Endothelial cell of umbilical vein (primary cell): ENCODE data around the gene GMPR2. TPM values are rescaled to one million over a fixed set of nuclear protein-coding genes. Genes with fewer than 3 reads are reported as not detected.

ENCODE experiments used
- BruUV-seq: library from RNA; stranded (reverse); fragments of 400-500 nt; replicated peaks from 2 replicates; lab custom pipeline; 2021; lab: Mats Ljungman, UMichigan
- CTCF ChIA-PET: fragments of 300-600, 350-600 bp; sonication (Branson Sonifier 250); formaldehyde crosslinking; loops from one replicate; lab custom pipeline; 2021; ENCODE audit warnings: antibody characterized with exemption, inconsistent platforms; lab: Charles Lee
- POLR2A ChIA-PET: fragments of 300-600, 350-600 bp; sonication (Branson Sonifier 250); formaldehyde crosslinking; loops from one replicate; lab custom pipeline; 2021; ENCODE audit warnings: antibody characterized with exemption, inconsistent platforms; lab: Charles Lee
- DNase-seq: peaks from one replicate; pipeline ENCODE4 v3.0.0-alpha.2; 2011; ENCODE audit warnings: low read depth, low spot score
- FAIRE-seq: peaks from 2 replicates; lab custom pipeline; 2011; peaks lifted over from hg19 to GRCh38; lab: Jason Lieb, UNC
- H2AFZ ChIP-seq: 2 replicates; pipeline ENCODE4 v1.6.0; 2012; ENCODE audit warnings: low read depth, low read length, control low read depth, inconsistent platforms
- H3K27ac ChIP-seq: 2 replicates; pipeline ENCODE4 v1.5.1; 2011; ENCODE audit warnings: low read depth, mild to moderate bottlenecking, control low read depth, low read length, moderate library complexity; ENCODE audit not compliant: insufficient read depth
- H3K27me3 ChIP-seq, 2 experiments: 2 replicates each; pipeline versions ENCODE4 v1.6.0 to v1.6.1; 2011; ENCODE audit warnings: low read length in 2 of 2, mixed read lengths in 1 of 2; ENCODE audit not compliant: control insufficient read depth in 2 of 2, insufficient read depth in 2 of 2
- H3K36me3 ChIP-seq, 2 experiments: 2 replicates in 1 of 2; 3 replicates in 1 of 2; pipeline ENCODE4 v1.5.1; 2011; ENCODE audit warnings: low read length in 2 of 2, mild to moderate bottlenecking in 1 of 2, moderate library complexity in 1 of 2; ENCODE audit not compliant: control insufficient read depth in 2 of 2, insufficient read depth in 2 of 2; ENCODE audit errors: extremely low read depth in 1 of 2
- H3K4me1 ChIP-seq: 3 replicates; pipeline ENCODE4 v1.5.1; 2011; ENCODE audit warnings: mild to moderate bottlenecking, low read length; ENCODE audit not compliant: control insufficient read depth, insufficient read depth; ENCODE audit errors: extremely low read depth
- H3K4me2 ChIP-seq: 2 replicates; pipeline ENCODE4 v1.6.1; 2011; ENCODE audit warnings: low read length, control low read depth, mixed read lengths; ENCODE audit not compliant: insufficient read depth
- H3K4me3 ChIP-seq, 3 experiments: fragments of 200-600 bp in 1 of 3; sonication (generic), shearing (Covaris generic) in 1 of 3; replicated peaks in 1 of 3; 2 replicates each; pipeline ENCODE4 v1.5.1; 2011 to 2016; ENCODE audit warnings: control low read depth in 3 of 3, low read length in 3 of 3, mild to moderate bottlenecking in 2 of 3, inconsistent platforms in 1 of 3, low read depth in 1 of 3, moderate library complexity in 1 of 3; ENCODE audit not compliant: insufficient read depth in 1 of 3
- H3K79me2 ChIP-seq: 2 replicates; pipeline ENCODE4 v1.6.0; 2012; ENCODE audit warnings: low read length, inconsistent platforms; ENCODE audit not compliant: control insufficient read depth, insufficient read depth
- H3K9ac ChIP-seq: replicated peaks from 2 replicates; pipeline ENCODE3; 2011; ENCODE audit warnings: low read length, control low read depth; ENCODE audit not compliant: insufficient read depth; ENCODE audit errors: extremely low read depth
- H3K9me1 ChIP-seq: replicated peaks from 3 replicates; pipeline ENCODE4 v1.6.0; 2011; ENCODE audit warnings: mild to moderate bottlenecking, low read length; ENCODE audit not compliant: control insufficient read depth, insufficient read depth; ENCODE audit errors: extremely low read depth
- H3K9me3 ChIP-seq: replicated peaks from 2 replicates; pipeline ENCODE4 v1.5.1; 2012; ENCODE audit warnings: low read length, inconsistent platforms; ENCODE audit not compliant: control insufficient read depth, insufficient read depth
- H4K20me1 ChIP-seq: replicated peaks from 2 replicates; pipeline ENCODE3; 2011; ENCODE audit warnings: mild to moderate bottlenecking, low read length; ENCODE audit not compliant: control insufficient read depth, insufficient read depth; ENCODE audit errors: extremely low read depth
- EZH2 ChIP-seq: IDR thresholded peaks from 2 replicates; pipeline ENCODE4 v1.6.1; 2012; ENCODE audit warnings: borderline replicate concordance, low read depth, mild to moderate bottlenecking, moderate library complexity, low read length, inconsistent platforms; ENCODE audit not compliant: severe bottlenecking
- FOS ChIP-seq: IDR thresholded peaks from 2 replicates; pipeline ENCODE4 v1.6.1; 2011; ENCODE audit warnings: mild to moderate bottlenecking, low read length, moderate library complexity, borderline replicate concordance; ENCODE audit not compliant: insufficient read depth
- GATA2 ChIP-seq: IDR thresholded peaks from 2 replicates; pipeline ENCODE4 v1.7.0; 2011; ENCODE audit warnings: low read depth, mild to moderate bottlenecking, moderate library complexity, mixed read lengths, low read length; ENCODE audit not compliant: insufficient read length, insufficient read depth
- JUN ChIP-seq: IDR thresholded peaks from 2 replicates; pipeline ENCODE4 v1.6.1; 2011; ENCODE audit warnings: borderline replicate concordance, low read depth; ENCODE audit not compliant: insufficient read length, insufficient read depth
- MYC ChIP-seq: IDR thresholded peaks from one replicate; pipeline ENCODE4 v1.6.1; 2011; ENCODE audit warnings: mild to moderate bottlenecking, low read depth, low read length
- POLR2A ChIP-seq: IDR thresholded peaks from 2 replicates; pipeline ENCODE4 v1.6.1; 2012; ENCODE audit warnings: low read depth, mild to moderate bottlenecking, control low read depth, low read length
- POLR2AphosphoS5 ChIP-seq: IDR thresholded peaks from 2 replicates; pipeline ENCODE4 v1.6.1; 2012; ENCODE audit warnings: low read depth, mild to moderate bottlenecking, control low read depth, low read length, moderate library complexity; ENCODE audit not compliant: insufficient read depth
- dilution Hi-C: fragments of 300-500 bp; cut with MboI; formaldehyde crosslinking; loops from one replicate; pipeline ENCODE4 v1.15.0; 2019; ENCODE audit warnings: low sequenced_read_pairs; ENCODE audit not compliant: extremely low pct_ligation_motif_present
- intact Hi-C: fragments of 100-400 bp; cut with micrococcal nuclease; formaldehyde crosslinking; loops from one replicate; pipeline ENCODE4 v1.10.0; 2022
- polyA plus RNA-seq, 4 experiments: library from polyadenylated mRNA; depleted of rRNA in 3 of 4; stranded (reverse) in 3 of 4; unstranded in 1 of 4; fragments of >200 nt; gene quantifications; 2 replicates each; pipeline versions ENCODE4 v1.2.1 to v1.2.3, GENCODE V29; 2011 to 2012; ENCODE audit warnings: missing spikeins in 1 of 4
- total RNA-seq: library from RNA; stranded (reverse); gene quantifications from 2 replicates; pipeline ENCODE4 v1.2.3, GENCODE V29; 2021
- TF ChIP-seq, protein P1 (sequence below): IDR thresholded peaks from 2 replicates; pipeline ENCODE4 v1.6.1; 2011; ENCODE audit not compliant: insufficient read depth, insufficient read length
- TF ChIP-seq, protein P2 (sequence below), 2 donors: IDR thresholded peaks; 1 replicate in 1 of 2; 2 replicates in 1 of 2; pipeline ENCODE4 v1.5.1; 2011; ENCODE audit warnings: low read length in 2 of 2, mild to moderate bottlenecking in 2 of 2, moderate library complexity in 2 of 2, control low read depth in 1 of 2, inconsistent platforms in 1 of 2, low read depth in 1 of 2; ENCODE audit not compliant: insufficient read depth in 1 of 2; ENCODE audit errors: extremely low read depth in 1 of 2

GMPR2 gene
- total and polyA plus RNA-seq, 2 donors (not counting 3 experiments of a cell fraction or from before 2014, with no cell fraction given), result 58.1 to 61.8 TPM

DNA sequence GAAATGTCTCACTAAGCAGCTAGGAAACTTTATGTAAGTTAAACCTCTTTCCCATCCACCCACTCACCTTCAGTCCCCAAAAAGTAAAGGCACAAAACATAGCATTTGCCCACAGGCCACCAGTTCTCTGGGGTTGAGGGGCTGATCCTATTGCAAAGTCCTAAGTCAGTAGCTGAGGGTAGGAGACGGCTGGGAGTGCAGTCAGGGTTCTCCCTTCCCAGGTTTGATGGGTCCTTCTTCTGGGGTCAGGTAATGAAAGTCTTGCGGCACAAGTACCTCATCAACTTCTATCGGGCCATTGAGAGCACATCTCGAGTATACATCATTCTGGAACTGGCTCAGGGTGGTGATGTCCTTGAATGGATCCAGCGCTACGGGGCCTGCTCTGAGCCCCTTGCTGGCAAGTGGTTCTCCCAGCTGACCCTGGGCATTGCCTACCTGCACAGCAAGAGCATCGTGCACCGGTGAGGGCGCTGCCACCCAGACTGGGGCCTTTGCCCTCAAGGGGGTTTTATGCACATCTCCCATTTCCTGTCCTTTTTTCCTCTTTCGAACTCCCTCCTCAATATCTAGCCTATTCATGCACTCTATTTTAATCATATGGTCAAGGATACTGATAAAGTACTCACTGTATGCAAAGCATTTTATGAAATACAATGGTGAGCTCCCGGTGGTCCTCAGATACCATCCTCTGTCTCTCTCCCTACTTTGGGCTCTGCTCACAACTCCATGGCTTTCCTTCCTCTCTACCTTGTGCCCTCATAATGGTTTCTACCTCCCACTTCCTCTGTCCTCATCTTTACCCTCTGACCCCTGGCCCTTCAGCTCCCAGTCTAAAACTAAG is 26.2 kb upstream of the GMPR2 start:
- intact Hi-C loops (no loop called here), dilution Hi-C loops (no loop called here)
- CTCF ChIA-PET, result interaction anchor here (0.9 to 1.0 kb wide), 2 partner anchors 10 to 90 kb away, joined by 3 read pairs; partner anchors contain the start of gene MDP1
- no TSS peak for BruUV-seq
- no peak for FAIRE-seq
- DNase-seq, result no peak
- Histone ChIP-seq H3K4me3 (no peak overlapping the region), H3K9ac (no peak overlapping the region), H3K36me3 (peaks cover 6 to 33% of the 10 kb centered on the region in 2 experiments), H2AFZ (no peak overlapping the region), H3K9me1 (no peaks in the 10 kb centered on the region), H3K9me3 (no peaks in the 10 kb centered on the region), H3K4me2 (no peak overlapping the region), H3K4me1 (no peaks in the 10 kb centered on the region), H3K27me3 (no peaks in the 10 kb centered on the region), H3K27ac (no peak overlapping the region), H3K79me2 (no peaks in the 10 kb centered on the region), H4K20me1 (no peaks in the 10 kb centered on the region)
- TF ChIP-seq GATA2 (no peak), POLR2AphosphoS5 (no peak), EZH2 (no peak), POLR2A (no peak), JUN (no peak), MYC (no peak), FOS (no peak)
- TF ChIP-seq, protein P1, sequence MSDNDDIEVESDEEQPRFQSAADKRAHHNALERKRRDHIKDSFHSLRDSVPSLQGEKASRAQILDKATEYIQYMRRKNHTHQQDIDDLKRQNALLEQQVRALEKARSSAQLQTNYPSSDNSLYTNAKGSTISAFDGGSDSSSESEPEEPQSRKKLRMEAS, result no peak
- TF ChIP-seq, protein P2, sequence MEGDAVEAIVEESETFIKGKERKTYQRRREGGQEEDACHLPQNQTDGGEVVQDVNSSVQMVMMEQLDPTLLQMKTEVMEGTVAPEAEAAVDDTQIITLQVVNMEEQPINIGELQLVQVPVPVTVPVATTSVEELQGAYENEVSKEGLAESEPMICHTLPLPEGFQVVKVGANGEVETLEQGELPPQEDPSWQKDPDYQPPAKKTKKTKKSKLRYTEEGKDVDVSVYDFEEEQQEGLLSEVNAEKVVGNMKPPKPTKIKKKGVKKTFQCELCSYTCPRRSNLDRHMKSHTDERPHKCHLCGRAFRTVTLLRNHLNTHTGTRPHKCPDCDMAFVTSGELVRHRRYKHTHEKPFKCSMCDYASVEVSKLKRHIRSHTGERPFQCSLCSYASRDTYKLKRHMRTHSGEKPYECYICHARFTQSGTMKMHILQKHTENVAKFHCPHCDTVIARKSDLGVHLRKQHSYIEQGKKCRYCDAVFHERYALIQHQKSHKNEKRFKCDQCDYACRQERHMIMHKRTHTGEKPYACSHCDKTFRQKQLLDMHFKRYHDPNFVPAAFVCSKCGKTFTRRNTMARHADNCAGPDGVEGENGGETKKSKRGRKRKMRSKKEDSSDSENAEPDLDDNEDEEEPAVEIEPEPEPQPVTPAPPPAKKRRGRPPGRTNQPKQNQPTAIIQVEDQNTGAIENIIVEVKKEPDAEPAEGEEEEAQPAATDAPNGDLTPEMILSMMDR (IDR thresholded peaks at IDR 0.05; ENCODE audit: extremely low read depth in 1 of 2, insufficient read depth in 1 of 2, low read depth in 1 of 2, low read length in 2 of 2), result no peak
- POLR2A ChIA-PET, result interaction anchor here (0.5 kb wide), 1 partner anchor 10 kb away, joined by 3 read pairs; no protein-coding TSS in a partner anchor
